DMS114 treated with DMSO at 0.1 percent for 48 hours (cell line): ENCODE measurements around the gene TMEM54.
"Not testable (repeated sequence)": the region's sequence is repeated elsewhere in the genome, so short reads cannot be mapped to it uniquely, and the experiment has no call there.

Experiments used
- DNase-seq: peaks from one replicate; lab custom pipeline; 2025; ENCODE audit not compliant: unreplicated experiment; lab: John Stamatoyannopoulos, UW

Gene TMEM54

DNA sequence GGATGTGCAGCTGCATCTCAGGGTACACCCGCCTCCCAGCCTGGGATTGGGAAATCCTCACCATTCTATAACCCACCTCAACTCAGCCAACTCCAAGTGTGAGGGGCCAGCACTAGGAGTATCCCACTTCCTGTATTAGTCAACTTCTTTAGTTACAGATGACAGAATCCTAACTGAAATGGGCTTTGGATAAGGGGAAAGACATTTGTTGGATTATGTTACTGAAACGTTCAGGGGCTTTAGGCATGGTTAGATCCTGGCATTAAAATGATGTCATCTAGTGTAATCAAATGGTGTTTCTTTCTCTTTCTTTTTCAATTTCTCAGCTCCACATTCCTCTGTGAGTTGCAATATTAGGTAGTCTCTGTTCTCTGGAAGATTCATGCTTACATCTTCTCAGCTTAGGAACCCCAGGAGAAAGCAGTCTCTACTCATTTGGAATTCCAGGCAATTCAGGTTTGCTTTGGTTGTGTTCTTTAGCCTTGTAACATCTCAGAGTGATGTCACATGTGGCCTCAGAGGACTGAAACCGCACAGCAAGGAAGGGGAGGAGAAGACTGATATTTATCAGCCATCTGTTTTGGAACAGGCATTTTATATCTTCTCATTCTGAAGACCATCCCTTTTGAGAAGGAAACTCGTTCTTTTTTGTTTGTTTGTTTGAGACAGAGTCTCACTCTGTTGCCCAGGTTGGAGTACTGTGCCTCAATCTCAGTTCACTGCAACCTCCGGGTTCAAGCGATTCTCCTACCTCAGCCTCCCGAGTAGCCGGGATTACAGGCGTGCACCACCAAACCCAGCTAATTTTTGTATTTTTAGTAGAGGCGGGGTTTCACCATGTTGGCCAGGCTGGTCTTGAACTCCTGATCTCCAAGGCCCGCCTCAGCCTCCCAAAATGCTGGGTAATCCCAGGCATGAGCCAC lies 18.9 kb upstream of the TMEM54 start:
- DNase-seq, result no peak

DNA sequence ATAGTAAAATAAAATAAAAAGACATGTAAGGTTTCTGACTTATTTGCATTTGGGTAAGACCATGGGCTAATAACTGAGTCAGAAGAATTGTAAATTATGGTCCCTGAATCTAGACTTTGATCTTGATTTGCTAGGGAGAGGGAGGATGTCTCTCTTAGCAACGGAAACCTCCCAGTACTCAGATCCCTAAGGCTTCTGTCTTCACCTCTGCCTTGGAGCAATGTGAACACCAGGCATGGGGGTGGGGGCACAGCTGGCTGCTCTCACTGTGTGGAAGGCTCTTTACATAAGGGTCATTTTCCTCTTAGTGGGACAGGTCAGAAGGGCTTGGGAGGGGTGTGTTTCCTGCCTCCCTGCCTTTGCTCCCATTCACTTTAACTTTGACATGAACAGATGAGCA lies 17.0 kb upstream of the TMEM54 start:
- no peak for DNase-seq

DNA sequence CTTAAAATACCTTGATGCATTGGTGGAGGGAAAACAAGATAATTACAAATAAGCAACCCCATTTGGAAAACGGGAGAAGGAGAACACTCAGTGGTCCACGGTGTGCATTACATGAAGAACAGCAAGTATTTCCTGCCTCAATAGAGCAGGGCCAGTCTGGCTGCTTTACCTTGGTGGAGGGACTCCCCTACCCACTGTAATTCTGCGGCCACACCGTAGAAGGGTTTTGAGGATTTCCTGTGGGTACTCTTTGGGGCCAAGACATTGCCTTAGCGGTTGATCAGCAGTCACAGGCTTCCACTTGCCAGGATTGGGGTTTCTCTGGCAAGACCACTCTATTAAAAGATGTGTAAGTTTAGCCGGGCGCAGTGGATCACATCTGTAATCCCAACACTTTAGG lies 16.3 kb upstream of the TMEM54 start:
- no peak for DNase-seq

DNA sequence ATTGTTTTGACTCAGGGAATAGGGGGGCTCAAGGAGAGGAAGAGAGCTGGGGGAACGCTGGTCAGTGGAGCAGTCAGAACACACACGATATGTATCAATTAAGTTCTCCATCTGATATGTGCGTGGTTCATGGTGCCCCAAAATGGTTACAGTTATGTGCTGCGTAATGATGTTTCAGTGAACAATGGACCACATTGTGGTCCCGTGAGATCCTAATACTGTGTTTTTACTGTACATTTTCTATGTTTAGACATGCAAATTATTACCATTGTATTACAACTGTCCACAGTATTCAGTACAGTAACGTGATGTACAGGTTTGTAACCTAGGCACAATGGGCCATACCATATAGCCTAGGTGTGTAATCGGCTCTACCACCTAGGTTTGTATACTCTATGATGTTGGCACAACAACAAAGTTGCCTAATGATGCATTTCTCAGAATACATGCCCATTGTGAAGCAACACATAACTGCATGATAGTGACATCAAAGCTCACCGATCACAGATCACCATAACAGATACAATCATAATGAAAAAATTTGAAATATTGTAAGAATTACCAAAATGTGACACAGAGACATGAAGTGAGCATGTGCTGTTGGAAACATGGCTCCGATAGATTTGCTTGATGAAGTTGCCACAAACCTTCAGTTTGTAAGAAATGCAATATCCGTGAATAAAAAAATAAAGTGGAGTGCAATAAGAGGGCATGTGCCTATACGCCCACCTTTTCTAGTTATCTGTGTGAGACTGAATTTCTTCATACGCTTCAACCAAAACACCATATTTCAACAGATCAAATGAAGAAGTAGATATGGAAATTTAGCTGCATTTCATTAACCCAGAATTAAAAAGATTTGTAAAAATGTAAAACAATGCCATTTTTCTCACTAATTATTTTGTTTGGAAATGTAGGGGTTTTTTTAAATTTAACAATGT lies 14.8 kb upstream of the TMEM54 start:
- DNase-seq, result no peak

DNA sequence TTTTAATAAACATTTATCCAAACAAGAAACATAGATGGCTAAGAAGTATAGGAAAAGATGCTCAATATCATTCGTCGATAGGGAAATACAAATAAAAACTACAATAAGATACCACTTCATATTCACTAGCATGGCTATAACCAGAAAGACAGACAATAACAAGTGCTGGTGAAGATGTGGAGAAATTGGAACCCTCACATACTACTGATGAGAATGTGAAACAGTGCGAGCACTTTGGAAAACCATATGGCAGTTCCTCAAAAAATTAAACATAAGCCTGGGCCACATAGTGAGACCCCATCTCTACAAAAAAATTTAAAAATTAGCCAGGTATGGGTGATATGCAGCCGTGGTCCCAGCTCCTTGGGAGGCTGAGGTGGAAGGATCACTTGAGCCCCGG lies 9.1 kb upstream of the TMEM54 start:
- DNase-seq, result no peak

DNA sequence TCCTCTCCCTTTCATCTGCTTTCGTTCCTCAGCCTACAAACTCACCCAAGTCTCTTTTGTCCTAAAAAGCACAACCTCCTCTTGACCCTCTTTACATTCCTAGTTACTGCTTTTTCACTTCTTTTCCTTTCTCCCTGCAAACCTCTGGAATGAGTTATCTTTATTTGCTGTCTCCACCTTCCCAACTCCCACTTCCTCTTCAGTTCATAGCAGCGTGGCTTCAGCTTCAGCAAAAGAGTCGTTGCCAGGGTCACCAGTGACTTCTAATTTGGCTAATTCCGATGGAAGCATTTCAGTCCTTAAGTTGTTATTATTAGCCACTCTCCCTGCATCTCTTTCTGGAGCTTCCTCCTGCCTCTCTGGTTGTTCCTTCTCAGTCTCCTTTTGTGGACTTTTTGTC lies 6.2 kb upstream of the TMEM54 start:
- no peak for DNase-seq

DNA sequence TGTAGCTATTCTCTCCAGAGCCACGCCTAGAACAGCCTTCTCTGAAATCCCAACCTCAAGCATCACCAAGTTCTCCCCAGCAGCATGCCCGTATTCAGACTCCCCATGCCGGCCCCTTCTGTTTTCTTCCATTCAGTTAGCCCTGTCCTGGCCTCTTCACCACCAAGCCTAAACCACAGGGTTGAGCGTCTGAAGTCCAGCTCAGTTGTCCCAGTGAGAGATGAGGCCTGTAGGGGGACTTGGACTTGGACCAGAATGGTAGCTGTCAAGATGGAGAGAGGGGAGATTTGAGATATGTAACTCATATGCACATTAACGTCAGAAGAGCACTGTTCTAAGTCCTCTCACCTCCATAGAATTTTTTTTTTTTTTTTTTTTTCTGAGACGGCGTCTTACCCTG lies 5.5 kb upstream of the TMEM54 start:
- DNase-seq, result no peak

DNA sequence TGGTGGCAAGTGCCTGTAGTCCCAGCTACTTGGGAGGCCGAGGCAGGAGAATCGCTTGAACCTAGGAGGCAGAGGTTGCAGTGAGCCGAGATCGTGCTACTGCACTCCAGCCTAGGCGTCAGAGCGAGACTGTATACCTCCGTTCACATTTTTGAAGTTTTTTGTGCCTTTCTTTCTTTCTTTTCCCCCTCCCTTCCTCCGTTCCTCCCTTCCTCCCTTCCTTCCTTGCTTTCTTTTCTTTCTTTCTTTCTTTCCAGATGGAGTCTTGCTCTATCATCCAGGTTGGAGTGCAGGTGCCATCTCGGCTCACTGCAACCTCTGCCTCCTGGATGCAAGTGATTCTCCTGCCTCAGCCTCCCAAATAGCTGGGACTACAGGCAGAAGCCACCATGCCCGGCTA lies 4.4 kb upstream of the TMEM54 start:
- DNase-seq, result not testable (repeated sequence)

DNA sequence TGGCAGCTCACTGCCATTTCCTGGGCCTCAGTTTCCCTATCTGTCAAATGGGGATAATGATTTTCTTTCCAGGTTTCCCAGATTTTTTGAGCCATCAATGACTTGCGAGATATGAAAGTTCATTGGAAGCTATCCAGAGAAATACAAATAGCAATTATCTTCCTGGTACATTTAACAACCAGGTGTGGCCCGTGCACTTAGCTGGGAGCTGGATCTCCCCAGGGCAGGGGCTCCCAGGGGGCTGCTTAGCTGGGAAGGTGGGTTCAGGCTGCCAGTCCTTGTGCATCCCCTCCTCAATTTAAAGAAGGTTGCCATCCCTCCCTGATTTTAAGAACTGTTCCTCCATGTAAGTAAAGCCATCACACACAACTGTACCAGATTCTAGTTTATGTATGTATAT lies 3.6 kb upstream of the TMEM54 start:
- no peak for DNase-seq

DNA sequence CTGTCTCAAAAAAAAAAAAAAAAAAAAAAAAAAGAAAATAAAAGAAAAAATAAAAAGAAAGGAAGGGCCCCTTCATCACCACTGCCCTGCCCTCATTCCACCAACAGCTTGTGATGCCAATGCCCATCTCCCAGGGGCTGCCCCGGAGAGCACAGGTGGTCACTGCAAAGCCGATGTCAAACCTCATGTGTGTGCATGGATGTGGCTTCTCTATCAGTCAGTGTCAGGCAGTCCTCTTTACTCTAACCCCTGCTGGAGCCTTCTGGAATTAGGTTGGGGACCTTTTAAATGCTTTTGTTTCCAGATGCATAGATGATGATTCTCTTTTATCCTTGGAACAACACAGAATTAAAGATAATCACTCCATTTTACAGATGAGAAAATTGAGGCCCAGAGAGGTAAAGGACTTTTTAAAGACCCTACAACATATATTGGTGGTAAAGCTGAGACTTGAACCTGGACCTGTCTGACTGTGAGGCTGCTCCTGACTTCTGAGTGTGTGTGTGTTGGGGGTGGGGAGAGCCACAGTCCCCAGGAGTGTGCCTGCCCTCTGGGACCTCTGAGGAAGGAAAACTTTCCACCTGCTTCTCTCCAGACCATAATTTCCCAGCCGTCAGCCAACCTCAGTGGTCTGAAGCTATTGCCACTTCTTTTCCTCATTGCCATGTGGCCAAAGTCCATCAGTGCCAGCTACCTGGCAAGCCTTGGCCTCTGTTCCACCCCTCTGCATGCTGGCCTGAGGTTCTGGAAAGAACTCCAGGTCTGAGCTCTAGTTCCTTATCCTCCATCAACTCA lies 3.0 kb upstream of the TMEM54 start:
- no peak for DNase-seq

DNA sequence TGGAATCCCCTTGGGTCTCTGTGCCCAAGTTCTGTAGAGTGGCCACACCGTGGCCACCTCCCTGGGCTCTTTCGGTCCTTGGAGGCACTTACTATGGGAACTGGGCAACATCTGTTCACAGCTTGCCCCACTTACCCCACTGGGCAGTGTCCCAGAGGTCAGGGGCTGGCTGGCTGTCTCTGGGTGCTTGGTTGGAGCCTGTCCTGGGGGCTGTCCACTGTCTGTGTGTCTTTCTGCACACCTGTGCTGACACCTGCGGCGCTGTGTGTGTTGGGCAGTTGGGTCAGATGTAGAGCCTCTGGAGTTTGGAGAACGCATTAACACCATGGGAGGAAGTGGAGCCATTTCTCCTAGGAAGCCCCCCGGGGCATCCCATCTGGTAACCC lies 1.3 kb upstream of the TMEM54 start:
- DNase-seq, result no peak

DNA sequence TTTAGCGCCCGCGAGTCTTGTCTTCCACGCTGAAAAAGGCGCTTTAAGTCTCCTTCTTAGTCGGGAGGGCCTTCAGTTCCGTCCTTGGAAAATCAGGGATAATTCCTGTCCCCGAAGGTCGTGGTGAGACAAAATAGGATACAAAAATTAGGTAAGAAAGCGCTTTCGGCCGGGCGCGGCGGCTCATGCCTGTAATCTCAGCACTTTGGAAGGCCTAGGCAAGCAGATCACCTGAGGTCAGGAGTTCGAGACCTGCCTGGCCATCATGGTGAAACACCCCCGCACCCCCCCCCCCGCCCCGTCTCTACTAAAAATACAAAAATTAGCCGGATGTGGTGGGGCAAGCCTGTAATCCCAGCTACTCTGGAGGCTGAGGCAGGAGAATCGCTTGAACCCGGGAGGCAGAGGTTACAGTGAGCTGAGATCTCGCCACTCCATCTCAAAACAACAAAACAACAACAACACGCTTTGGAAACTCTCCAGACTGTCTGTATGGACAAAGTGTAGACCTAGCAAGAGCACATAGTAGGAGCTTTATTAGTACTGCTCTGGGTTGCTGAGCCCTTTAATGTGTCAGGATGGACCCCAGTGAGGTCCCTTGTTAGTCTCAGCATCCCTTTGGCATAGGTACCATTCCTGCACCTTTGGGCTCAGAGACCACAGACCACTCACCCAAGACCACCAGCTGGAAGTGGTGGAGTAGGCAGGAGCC lies 790 bp upstream of the TMEM54 start:
- DNase-seq, result no peak

DNA sequence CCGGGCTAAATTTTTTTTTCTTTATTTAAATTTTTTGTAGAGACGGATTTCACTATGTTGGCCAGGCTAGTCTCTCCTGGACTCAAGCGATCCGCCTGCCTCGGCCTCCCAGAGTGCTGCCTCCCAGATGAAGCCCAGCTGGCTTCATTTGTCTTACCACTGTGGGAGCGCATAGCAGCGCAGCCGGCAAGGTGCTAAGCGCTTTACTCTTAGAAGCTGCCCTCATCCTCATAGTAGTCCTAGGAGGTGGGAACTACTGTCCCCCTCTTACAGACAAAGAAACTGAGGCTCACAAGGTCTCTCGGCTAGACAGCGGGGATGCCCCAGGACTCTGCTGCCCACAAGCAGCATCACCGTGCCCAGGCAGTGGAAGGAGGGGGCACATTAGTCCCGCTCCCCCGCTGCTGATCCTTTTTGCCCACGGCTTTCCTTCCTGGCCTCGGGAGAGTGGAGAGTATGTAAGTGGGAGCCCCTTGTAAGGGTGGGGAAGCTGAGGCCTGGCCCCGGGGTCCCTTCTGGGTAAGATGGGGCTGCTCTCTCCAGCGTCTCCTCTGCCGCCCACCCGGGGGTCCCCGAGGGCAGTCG lies 726 bp downstream of the TMEM54 start:
- DNase-seq, result no peak

DNA sequence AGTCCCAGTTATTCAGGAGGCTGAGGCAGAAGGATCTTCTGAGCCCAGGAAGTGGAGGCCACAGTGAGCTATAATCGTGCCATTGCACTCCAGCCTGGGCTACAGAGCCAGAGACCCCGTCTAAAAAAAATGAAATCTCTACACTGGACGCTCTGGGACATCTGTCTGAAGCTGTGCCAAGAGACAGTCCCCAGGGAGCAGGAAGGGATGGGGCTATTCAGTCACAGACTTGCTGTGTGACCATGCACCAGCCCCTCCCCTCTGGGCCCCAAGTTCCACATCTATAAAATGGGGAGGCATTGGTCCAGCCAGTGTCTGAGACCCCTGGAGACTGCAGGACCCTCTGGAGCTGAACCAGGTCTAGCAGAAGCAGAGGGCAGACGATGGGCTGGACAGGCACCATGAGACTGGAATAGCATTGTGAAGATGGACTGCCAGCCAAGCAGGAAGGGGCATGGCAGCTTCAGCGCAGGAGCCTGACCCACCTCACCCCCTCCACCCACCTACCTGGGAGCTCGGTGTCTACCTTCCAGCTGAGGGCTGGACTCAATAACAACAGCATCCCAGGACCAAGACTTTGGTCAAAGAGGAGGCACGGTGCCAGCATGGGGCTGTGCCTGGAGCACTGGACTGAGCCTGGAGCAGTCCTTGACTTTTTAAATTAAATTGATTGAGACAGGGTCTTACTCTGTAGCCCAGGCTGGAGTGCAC lies 1.4 kb downstream of the TMEM54 start:
- no peak for DNase-seq

DNA sequence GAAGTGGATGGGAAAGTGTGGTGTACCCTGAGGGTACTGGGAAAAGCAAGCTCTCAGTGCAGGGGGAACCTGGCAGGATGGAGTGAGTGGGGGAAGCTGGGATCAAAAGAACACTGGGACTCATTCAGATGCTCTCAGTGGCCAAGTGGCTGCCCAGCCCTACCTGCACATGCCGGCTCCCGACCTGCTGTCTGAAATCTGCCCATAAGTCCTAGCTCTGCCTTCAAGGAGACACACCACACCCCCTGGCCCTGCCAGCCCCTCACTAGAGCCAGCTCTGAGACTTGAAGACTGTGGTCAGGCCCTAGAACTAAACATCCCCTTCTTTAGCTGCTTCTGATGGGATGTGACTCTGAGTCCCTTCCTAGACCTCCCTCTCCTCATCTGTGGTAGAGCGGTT lies 2.2 kb downstream of the TMEM54 start:
- no peak for DNase-seq

DNA sequence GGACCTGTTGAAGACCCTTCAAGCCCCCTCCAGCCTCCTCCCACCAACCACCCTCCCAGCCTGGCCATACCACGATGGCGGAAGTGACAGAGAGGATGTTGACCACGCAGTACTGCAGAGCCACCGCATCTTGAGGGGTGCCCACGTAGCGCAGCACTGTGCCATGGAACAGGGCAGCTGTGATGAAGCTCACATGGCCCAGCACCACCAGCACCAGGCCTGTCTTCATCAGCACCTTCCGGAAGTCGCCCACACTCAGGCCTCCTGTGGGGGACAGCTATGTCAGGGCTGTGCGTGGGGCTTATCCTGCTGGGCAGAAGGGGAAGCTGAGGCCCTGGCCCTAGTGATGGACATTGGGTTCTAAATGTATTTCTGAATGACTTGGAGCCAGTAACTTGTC lies 3.1 kb downstream of the TMEM54 start:
- DNase-seq, result no peak

DNA sequence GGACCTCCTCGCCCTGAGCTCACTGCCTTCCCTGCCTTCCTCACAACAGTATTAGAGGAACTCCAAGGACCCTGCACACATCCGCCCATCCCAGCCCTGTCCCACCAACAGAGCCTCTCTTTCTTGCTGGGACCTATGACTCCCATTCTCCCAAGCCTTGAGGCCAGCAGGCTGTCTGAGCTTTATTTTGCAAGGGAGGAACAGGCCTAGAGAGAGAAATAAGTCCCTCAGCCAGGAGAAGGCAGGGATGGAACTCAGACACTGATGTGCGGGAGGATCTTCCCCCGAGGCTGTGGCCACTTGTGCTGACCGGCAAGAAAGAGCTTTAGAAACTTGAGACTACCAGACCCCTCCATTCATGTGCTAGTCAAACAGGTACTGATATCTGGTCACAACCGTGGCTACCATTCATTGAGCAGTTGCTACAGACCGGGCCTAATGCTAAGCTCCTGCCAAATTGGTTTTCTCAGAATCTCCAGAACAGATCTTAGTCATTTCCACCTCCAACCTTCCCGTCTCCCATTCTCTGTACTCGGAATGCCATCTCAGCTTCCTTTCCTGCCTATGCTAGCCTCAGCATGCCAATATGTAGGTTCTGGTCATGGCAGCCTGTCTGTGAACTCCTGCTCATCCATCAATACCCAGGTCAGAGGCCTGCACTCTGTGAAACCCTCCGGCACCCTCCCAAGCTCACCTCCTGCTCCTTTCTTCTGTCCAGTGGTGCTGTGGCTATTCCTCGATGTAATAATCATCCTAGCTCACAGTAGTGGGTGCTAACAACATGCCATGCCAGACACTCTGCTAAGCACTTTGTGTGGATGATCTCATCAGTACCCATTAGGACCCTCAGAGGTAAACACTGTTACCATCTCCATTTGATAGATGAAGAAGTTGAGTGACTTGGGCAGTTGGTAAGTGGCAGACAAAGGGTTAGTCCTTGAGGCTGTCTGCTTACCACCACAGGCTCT lies 3.8 kb downstream of the TMEM54 start:
- DNase-seq, result no peak

DNA sequence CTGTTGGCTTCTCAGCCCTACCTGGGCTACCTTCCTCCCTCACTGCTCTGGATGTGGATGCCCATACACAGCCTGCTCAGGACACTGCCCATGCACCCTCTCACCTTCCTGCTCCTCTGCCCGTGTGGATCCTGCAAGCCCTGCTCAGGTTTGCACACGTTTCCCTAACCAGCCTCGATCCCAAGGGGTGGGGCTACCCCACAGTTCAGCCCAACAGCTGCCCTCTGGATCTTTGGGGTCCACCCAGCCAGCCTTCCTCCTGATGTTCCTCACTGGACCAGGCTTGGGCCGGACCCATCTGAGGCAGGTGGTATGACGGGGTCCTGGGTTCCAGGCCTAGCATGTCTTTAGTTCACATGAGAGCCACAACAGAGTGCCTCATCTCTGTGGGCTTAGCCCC lies 4.7 kb downstream of the TMEM54 start:
- DNase-seq, result no peak
